ENCODE results near the gene BCR. TPM values are rescaled to one million over a fixed set of nuclear protein-coding genes. Genes with fewer than 3 reads are reported as not detected.

BCR gene
- total RNA-seq, 1 experiment from 2014 or later, result 40.5 TPM

DNA sequence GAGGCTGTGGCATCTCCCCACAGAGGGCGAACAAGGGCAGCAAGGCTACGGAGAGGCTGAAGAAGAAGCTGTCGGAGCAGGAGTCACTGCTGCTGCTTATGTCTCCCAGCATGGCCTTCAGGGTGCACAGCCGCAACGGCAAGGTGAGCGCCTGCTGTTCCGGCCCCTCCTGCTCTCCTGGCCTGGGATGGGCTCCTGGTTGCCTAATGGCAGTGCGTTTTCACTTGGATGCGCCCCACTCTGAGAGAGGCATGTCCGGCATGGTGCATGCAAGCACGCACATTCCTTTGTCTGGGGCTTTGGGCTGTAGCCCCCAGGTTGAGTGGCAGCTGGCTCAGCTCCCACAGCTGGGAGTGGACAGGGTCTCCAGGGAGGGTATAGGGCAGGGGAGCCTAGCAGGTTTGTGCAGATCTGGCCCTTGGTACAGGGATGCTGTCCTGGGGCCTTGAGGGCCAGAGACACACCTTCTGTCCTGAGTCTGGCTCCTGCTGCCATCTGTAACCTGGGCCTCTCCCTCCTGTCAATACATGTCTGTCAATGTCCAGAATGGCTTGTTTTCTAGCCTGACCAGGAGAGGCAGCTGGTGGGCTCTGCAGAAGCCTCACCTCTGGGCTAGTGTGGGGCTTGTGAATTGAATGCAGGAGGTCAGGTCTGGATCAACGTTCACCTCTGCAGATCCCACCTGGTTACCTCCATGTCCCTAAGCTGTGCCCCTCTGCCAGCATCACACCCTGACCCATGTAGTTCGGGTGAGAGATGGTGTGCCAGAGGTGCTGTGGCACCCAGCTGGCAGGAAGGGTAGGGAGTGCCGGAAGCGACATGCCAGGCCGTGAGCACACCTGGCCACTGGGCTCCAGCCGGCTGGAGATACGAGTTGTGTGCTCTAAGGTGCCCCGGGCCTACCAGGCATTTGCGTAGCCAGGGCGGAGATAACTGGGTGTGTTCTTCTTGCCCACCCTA is 107.1 kb downstream of the BCR start:
- H3K27ac ChIP-seq (ENCODE audit: low read length), result no peak overlapping the region
- H3K4me3 ChIP-seq (ENCODE audit: low read length), result no peak overlapping the region
- no peaks in the 10 kb centered on the region for H4K20me1 ChIP-seq (ENCODE audit: insufficient read depth, low read depth, low read length)
- H3K9me2 ChIP-seq (replicated peaks; ENCODE audit: insufficient read depth, low read length), result no peaks in the 10 kb centered on the region
- H3K36me3 ChIP-seq (ENCODE audit: insufficient read depth, low read length), result 0 out of 2 replicates have a peak, but pooled peaks cover 1% of the 10 kb centered on the region
- no peaks in the 10 kb centered on the region for H3K9me3 ChIP-seq (ENCODE audit: low read length)
- H2AFZ ChIP-seq (ENCODE audit: low read length), result no peak overlapping the region
- DNase-seq, result no peak
- no peak overlapping the region for H3K9ac ChIP-seq (ENCODE audit: low read length)
- H3K4me1 ChIP-seq (ENCODE audit: low read length), result peaks cover 13% of the 10 kb centered on the region
- H3K27me3 ChIP-seq (ENCODE audit: low read length), result no peaks in the 10 kb centered on the region
- H3K4me2 ChIP-seq (ENCODE audit: low read depth, low read length, poor library complexity, severe bottlenecking), result no peak overlapping the region
- H3K79me2 ChIP-seq (ENCODE audit: low read length), result no peaks in the 10 kb centered on the region

DNA sequence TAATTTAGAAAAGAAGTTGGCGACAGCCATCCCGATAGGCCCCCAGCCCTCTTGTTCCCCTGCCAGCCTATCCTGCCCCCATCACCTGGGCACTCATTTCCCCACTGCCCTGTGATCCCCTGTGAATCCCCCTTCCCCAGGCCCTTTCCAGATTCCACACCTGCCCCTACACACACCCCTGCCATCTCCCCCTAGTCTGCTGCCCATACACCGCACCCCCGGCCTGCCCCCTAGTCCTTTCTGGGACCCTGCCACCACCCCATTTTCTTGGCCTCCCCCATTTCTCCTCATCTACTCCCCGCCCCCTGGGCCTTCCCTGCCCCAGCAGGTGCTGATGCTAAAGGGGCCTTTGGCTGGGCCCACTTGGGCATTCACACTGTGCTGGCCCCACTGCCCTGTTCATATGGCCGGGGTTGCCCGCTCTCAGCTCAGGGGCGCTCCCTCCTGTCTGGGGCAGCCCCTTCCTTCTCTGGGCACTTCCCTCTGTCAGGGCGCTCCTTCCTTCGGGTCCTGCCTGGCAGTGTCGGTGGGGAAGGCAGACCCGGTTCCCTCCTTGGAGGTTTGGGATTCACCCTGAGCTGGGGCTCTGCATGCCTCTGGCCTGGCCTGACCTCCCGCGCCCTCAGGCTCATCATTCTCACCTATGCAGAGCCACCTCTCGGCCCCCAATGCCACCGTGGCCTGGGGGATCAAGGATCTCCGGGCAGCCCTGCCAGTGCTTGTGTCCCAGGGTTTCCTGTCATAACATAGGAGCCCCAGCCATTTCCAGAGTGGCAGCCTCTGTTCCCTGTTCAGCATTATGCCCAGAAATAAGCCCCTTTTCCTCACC is 108.2 kb downstream of the BCR start:
- Histone ChIP-seq H3K36me3 (ENCODE audit: insufficient read depth, low read length) (0 out of 2 replicates have a peak, but pooled peaks cover 4% of the 10 kb centered on the region), H3K9ac (ENCODE audit: low read length) (no peak overlapping the region), H3K4me3 (ENCODE audit: low read length) (no peak overlapping the region), H3K9me2 (replicated peaks; ENCODE audit: insufficient read depth, low read length) (no peaks in the 10 kb centered on the region), H2AFZ (ENCODE audit: low read length) (no peak overlapping the region), H4K20me1 (ENCODE audit: insufficient read depth, low read depth, low read length) (no peaks in the 10 kb centered on the region), H3K79me2 (ENCODE audit: low read length) (no peaks in the 10 kb centered on the region), H3K9me3 (ENCODE audit: low read length) (no peaks in the 10 kb centered on the region), H3K4me2 (ENCODE audit: low read depth, low read length, poor library complexity, severe bottlenecking) (no peak overlapping the region), H3K27me3 (ENCODE audit: low read length) (no peaks in the 10 kb centered on the region), H3K27ac (ENCODE audit: low read length) (no peak overlapping the region), H3K4me1 (ENCODE audit: low read length) (peaks cover 13% of the 10 kb centered on the region)
- DNase-seq, result no peak

GRCh38 chr22:23289130-23289503 is 108.8 kb downstream of the BCR start:
- no peak for DNase-seq
- no peaks in the 10 kb centered on the region for H3K9me3 ChIP-seq (ENCODE audit: low read length)
- H4K20me1 ChIP-seq (ENCODE audit: insufficient read depth, low read depth, low read length), result no peaks in the 10 kb centered on the region
- 0 out of 2 replicates have a peak, but pooled peaks cover 4% of the 10 kb centered on the region for H3K36me3 ChIP-seq (ENCODE audit: insufficient read depth, low read length)
- no peak overlapping the region for H3K27ac ChIP-seq (ENCODE audit: low read length)
- H2AFZ ChIP-seq (ENCODE audit: low read length), result no peak overlapping the region
- no peak overlapping the region for H3K9ac ChIP-seq (ENCODE audit: low read length)
- H3K9me2 ChIP-seq (replicated peaks; ENCODE audit: insufficient read depth, low read length), result no peaks in the 10 kb centered on the region
- peaks cover 13% of the 10 kb centered on the region for H3K4me1 ChIP-seq (ENCODE audit: low read length)
- H3K27me3 ChIP-seq (ENCODE audit: low read length), result no peaks in the 10 kb centered on the region
- no peak overlapping the region for H3K4me3 ChIP-seq (ENCODE audit: low read length)
- no peaks in the 10 kb centered on the region for H3K79me2 ChIP-seq (ENCODE audit: low read length)
- H3K4me2 ChIP-seq (ENCODE audit: low read depth, low read length, poor library complexity, severe bottlenecking), result no peak overlapping the region

DNA sequence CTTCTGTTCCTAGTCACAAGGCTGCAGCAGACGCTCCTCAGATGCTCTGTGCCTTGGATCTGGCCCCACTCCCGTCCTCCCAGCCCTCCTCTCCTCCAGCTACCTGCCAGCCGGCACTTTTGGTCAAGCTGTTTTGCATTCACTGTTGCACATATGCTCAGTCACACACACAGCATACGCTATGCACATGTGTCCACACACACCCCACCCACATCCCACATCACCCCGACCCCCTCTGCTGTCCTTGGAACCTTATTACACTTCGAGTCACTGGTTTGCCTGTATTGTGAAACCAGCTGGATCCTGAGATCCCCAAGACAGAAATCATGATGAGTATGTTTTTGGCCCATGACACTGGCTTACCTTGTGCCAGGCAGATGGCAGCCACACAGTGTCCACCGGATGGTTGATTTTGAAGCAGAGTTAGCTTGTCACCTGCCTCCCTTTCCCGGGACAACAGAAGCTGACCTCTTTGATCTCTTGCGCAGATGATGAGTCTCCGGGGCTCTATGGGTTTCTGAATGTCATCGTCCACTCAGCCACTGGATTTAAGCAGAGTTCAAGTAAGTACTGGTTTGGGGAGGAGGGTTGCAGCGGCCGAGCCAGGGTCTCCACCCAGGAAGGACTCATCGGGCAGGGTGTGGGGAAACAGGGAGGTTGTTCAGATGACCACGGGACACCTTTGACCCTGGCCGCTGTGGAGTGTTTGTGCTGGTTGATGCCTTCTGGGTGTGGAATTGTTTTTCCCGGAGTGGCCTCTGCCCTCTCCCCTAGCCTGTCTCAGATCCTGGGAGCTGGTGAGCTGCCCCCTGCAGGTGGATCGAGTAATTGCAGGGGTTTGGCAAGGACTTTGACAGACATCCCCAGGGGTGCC is 109.8 kb downstream of the BCR start:
- Histone ChIP-seq H3K36me3 (ENCODE audit: insufficient read depth, low read length) (0 out of 2 replicates have a peak, but pooled peaks cover 4% of the 10 kb centered on the region), H2AFZ (ENCODE audit: low read length) (no peak overlapping the region), H3K9me3 (ENCODE audit: low read length) (no peaks in the 10 kb centered on the region), H3K27me3 (ENCODE audit: low read length) (no peaks in the 10 kb centered on the region), H3K4me2 (ENCODE audit: low read depth, low read length, poor library complexity, severe bottlenecking) (no peak overlapping the region), H3K9me2 (replicated peaks; ENCODE audit: insufficient read depth, low read length) (no peaks in the 10 kb centered on the region), H3K27ac (ENCODE audit: low read length) (no peak overlapping the region), H3K4me1 (ENCODE audit: low read length) (peaks cover 13% of the 10 kb centered on the region), H3K79me2 (ENCODE audit: low read length) (no peaks in the 10 kb centered on the region), H3K4me3 (ENCODE audit: low read length) (no peak overlapping the region), H4K20me1 (ENCODE audit: insufficient read depth, low read depth, low read length) (no peaks in the 10 kb centered on the region), H3K9ac (ENCODE audit: low read length) (no peak overlapping the region)
- peak; percentile 86 for DNase-seq

GRCh38 chr22:23291806-23292452 is 111.6 kb downstream of the BCR start:
- H3K27ac ChIP-seq (ENCODE audit: low read length), result no peak overlapping the region
- no peak for DNase-seq

DNA sequence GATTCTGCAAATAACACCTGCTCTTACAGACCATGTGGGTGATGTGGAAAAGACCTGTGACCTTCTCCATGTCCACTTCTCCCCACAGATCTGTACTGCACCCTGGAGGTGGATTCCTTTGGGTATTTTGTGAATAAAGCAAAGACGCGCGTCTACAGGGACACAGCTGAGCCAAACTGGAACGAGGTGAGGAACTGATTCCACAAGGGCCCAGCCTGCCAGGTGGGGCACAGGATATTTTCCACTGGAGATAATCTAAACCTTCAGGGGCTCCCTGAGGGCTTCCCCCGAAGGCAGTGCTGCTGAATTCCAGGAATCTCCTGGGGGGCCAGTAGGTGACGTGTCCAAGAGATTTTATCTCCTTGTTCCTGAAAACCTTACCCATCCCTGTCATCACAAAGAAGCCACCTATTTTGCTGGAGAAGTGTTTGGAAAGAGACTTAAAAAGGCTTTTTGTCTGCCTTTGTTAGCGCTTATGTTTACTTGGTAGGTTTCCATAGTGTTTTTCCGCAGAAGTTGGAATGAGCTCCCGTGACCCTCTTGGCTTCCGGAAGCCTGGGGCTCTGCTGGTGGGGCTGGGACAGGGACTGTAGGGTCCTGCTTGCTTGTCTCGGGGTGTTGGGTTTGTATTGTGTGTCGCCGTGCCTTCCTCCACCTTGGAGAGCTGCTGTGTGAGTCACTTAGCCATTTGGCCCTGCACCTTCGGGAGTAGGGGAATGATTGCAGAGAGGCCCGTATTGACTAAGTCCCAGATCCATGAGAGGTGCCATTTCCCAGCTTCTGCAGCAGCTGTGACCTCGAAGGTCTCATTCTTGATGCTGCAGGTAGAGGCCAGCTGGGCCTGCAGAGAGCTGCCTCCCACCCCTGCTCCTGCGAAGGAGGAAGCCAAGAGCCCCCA is 112.4 kb downstream of the BCR start:
- Histone ChIP-seq H3K9me2 (replicated peaks; ENCODE audit: insufficient read depth, low read length) (no peaks in the 10 kb centered on the region), H3K79me2 (ENCODE audit: low read length) (no peaks in the 10 kb centered on the region), H3K27me3 (ENCODE audit: low read length) (no peaks in the 10 kb centered on the region), H3K36me3 (ENCODE audit: insufficient read depth, low read length) (0 out of 2 replicates have a peak, but pooled peaks cover 4% of the 10 kb centered on the region), H2AFZ (ENCODE audit: low read length) (no peak overlapping the region), H4K20me1 (ENCODE audit: insufficient read depth, low read depth, low read length) (no peaks in the 10 kb centered on the region), H3K27ac (ENCODE audit: low read length) (no peak overlapping the region), H3K9ac (ENCODE audit: low read length) (no peak overlapping the region), H3K4me1 (ENCODE audit: low read length) (peaks cover 13% of the 10 kb centered on the region), H3K4me3 (ENCODE audit: low read length) (no peak overlapping the region), H3K9me3 (ENCODE audit: low read length) (no peaks in the 10 kb centered on the region), H3K4me2 (ENCODE audit: low read depth, low read length, poor library complexity, severe bottlenecking) (no peak overlapping the region)
- no peak for DNase-seq

More at GRCh38 chr22:23291806-23292452, 111.6 kb downstream of the BCR start:
- Histone ChIP-seq H3K4me1 (ENCODE audit: low read length) (peaks cover 13% of the 10 kb centered on the region), H3K4me2 (ENCODE audit: low read depth, low read length, poor library complexity, severe bottlenecking) (no peak overlapping the region), H3K27me3 (ENCODE audit: low read length) (no peaks in the 10 kb centered on the region), H2AFZ (ENCODE audit: low read length) (no peak overlapping the region), H3K79me2 (ENCODE audit: low read length) (no peaks in the 10 kb centered on the region), H3K9me3 (ENCODE audit: low read length) (no peaks in the 10 kb centered on the region), H3K4me3 (ENCODE audit: low read length) (no peak overlapping the region), H4K20me1 (ENCODE audit: insufficient read depth, low read depth, low read length) (no peaks in the 10 kb centered on the region), H3K9me2 (replicated peaks; ENCODE audit: insufficient read depth, low read length) (no peaks in the 10 kb centered on the region), H3K36me3 (ENCODE audit: insufficient read depth, low read length) (0 out of 2 replicates have a peak, but pooled peaks cover 4% of the 10 kb centered on the region), H3K9ac (ENCODE audit: low read length) (no peak overlapping the region)

GRCh38 chr22:23293720-23294119 is 113.4 kb downstream of the BCR start:
- H3K9me2 ChIP-seq (replicated peaks; ENCODE audit: insufficient read depth, low read length), result no peaks in the 10 kb centered on the region
- H3K36me3 ChIP-seq (ENCODE audit: insufficient read depth, low read length), result 0 out of 2 replicates have a peak, but pooled peaks cover 4% of the 10 kb centered on the region
- H3K27ac ChIP-seq (ENCODE audit: low read length), result no peak overlapping the region
- no peak overlapping the region for H3K4me2 ChIP-seq (ENCODE audit: low read depth, low read length, poor library complexity, severe bottlenecking)
- H3K4me3 ChIP-seq (ENCODE audit: low read length), result no peak overlapping the region
- H3K27me3 ChIP-seq (ENCODE audit: low read length), result no peaks in the 10 kb centered on the region
- DNase-seq, result no peak
- H3K9ac ChIP-seq (ENCODE audit: low read length), result no peak overlapping the region
- no peak overlapping the region for H2AFZ ChIP-seq (ENCODE audit: low read length)
- peaks cover 13% of the 10 kb centered on the region for H3K4me1 ChIP-seq (ENCODE audit: low read length)
- no peaks in the 10 kb centered on the region for H3K79me2 ChIP-seq (ENCODE audit: low read length)
- H4K20me1 ChIP-seq (ENCODE audit: insufficient read depth, low read depth, low read length), result no peaks in the 10 kb centered on the region
- H3K9me3 ChIP-seq (ENCODE audit: low read length), result no peaks in the 10 kb centered on the region

Data from Karpas-422 (cell line).